Adrenal gland (tissue), 5 donors: ENCODE measurements around the gene ZBTB40.

Source experiments
- POLR2A ChIP-seq, 2 donors: fragments of 450-650 bp; IDR thresholded peaks; one replicate each; pipeline ENCODE4 v1.6.1; 2017; ENCODE audit warnings: antibody characterized with exemption in 2 of 2, mild to moderate bottlenecking in 2 of 2, moderate library complexity in 1 of 2
- TF ChIP-seq, protein P1 (sequence below), 6 experiments: fragments of 450-650 bp in 4 of 6; fragments of 200-600 bp in 2 of 6; sonication (generic) in 1 of 6; IDR thresholded peaks; 1 replicate in 5 of 6; 2 replicates in 1 of 6; pipeline versions ENCODE4 v1.5.1 to v1.8.0; 2016 to 2021; ENCODE audit warnings: antibody characterized with exemption in 6 of 6, mild to moderate bottlenecking in 2 of 6, moderate library complexity in 1 of 6
- donor health status: DM: no; HTN: no; CAD: no.

DNA sequence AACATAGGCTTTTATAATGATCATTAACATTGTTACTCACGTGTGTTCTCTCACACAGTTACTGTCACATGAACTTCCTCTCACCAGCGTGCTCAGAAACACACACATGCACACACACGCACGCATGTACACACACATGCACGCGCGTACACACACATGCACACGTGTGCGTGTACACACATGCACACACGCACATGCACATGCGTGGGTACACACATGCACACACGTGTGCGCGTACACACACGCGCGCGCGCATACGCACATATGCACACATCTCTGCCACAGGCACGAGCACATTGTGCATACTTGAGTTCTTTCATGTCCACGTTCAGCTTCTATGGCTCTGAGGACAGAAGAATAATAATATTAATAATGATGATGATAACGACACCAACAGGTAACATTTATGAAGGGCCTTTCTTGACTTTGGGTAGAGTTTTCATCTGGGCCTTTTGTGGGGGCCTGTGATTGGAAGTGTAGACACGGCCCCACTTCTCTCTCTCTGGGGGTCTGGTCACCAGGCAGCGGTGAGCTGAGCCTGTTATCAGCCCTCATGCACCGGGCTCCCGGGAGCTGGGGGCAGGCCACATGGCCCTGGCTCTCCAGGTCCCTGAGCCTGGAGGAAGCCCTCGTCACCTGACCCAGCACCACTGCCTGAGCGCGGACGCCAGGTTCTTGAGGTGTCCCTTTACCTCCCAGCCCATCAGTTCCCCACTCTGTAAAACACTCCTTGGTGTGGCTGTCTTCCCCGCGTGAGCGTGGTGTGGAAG, 118.7 kb downstream of the ZBTB40 start:
- no peak for TF ChIP-seq POLR2A (IDR thresholded peaks at IDR 0.05)
- TF ChIP-seq, protein P1, sequence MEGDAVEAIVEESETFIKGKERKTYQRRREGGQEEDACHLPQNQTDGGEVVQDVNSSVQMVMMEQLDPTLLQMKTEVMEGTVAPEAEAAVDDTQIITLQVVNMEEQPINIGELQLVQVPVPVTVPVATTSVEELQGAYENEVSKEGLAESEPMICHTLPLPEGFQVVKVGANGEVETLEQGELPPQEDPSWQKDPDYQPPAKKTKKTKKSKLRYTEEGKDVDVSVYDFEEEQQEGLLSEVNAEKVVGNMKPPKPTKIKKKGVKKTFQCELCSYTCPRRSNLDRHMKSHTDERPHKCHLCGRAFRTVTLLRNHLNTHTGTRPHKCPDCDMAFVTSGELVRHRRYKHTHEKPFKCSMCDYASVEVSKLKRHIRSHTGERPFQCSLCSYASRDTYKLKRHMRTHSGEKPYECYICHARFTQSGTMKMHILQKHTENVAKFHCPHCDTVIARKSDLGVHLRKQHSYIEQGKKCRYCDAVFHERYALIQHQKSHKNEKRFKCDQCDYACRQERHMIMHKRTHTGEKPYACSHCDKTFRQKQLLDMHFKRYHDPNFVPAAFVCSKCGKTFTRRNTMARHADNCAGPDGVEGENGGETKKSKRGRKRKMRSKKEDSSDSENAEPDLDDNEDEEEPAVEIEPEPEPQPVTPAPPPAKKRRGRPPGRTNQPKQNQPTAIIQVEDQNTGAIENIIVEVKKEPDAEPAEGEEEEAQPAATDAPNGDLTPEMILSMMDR (IDR thresholded peaks at IDR 0.05), result no peak
